ENCODE data around the gene GLI1.

Gene GLI1

GRCh38 chr12:57474862-57475261 lies 15.3 kb downstream of the GLI1 start:
- no peak for TF ChIP-seq CTCF (IDR thresholded peaks at IDR 0.05; ENCODE audit: control insufficient read depth, insufficient read depth, low read depth, low read length, missing control alignments)
- no peak overlapping the region for H3K4me3 ChIP-seq (ENCODE audit: control insufficient read depth, low read depth, low read length)
- no peak for DNase-seq (ENCODE audit: low read depth)

- no peak for DNase-seq (ENCODE audit: low read depth)
- TF ChIP-seq CTCF (IDR thresholded peaks at IDR 0.05; ENCODE audit: control insufficient read depth, insufficient read depth, low read depth, low read length, missing control alignments), result no peak
- H3K4me3 ChIP-seq (ENCODE audit: control insufficient read depth, low read depth, low read length), result peak overlapping the region; percentile 25
These were observed 15.9 kb downstream of the GLI1 start for GRCh38 chr12:57475271-57476161.

GRCh38 chr12:57476162-57476992 lies 16.8 kb downstream of the GLI1 start:
- H3K4me3 ChIP-seq (ENCODE audit: control insufficient read depth, low read depth, low read length), result no peak overlapping the region; the same call in 1 of the 2 replicates
- no peak for DNase-seq (ENCODE audit: low read depth)
- TF ChIP-seq CTCF (IDR thresholded peaks at IDR 0.05; ENCODE audit: control insufficient read depth, insufficient read depth, low read depth, low read length, missing control alignments), result peak; percentile 23

GRCh38 chr12:57476993-57477709 lies 17.6 kb downstream of the GLI1 start:
- no peak overlapping the region for H3K4me3 ChIP-seq (ENCODE audit: control insufficient read depth, low read depth, low read length)
- no peak for TF ChIP-seq CTCF (IDR thresholded peaks at IDR 0.05; ENCODE audit: control insufficient read depth, insufficient read depth, low read depth, low read length, missing control alignments)
- no peak for DNase-seq (ENCODE audit: low read depth)

GRCh38 chr12:57477710-57478681 lies 18.4 kb downstream of the GLI1 start:
- no peak for TF ChIP-seq CTCF (IDR thresholded peaks at IDR 0.05; ENCODE audit: control insufficient read depth, insufficient read depth, low read depth, low read length, missing control alignments)
- DNase-seq (ENCODE audit: low read depth), result no peak
- no peak overlapping the region for H3K4me3 ChIP-seq (ENCODE audit: control insufficient read depth, low read depth, low read length)
